HG03342 (cell line): ENCODE data around the gene BLOC1S3.

ENCODE experiments used
- ATAC-seq: cut with Tn5 transposase; IDR thresholded peaks from one replicate; pipeline ENCODE4 v1.9.1; 2021; ENCODE audit warnings: mild to moderate bottlenecking, moderate library complexity; ENCODE audit not compliant: unreplicated experiment

BLOC1S3 gene

DNA sequence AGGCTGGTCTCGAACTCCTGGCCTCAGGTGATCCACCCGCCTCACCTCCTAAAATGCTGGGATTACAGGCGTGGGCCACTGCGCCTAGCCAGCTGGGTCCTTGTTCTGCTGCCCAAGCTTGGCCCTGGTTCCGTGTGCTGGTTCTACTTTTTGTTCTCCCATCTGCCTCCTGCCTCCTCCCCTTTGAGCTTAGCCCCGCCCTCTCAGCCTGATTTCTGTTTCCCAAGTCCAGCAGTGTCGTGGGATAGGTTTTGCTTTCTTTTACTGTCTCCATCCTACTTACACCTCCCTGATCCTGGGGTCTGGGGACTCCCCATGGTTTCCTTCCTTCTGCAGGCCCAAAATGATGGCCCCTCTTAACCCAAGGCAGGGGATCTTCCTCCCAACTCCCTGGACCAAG, 2.4 kb downstream of the BLOC1S3 start:
- no peak for ATAC-seq

DNA sequence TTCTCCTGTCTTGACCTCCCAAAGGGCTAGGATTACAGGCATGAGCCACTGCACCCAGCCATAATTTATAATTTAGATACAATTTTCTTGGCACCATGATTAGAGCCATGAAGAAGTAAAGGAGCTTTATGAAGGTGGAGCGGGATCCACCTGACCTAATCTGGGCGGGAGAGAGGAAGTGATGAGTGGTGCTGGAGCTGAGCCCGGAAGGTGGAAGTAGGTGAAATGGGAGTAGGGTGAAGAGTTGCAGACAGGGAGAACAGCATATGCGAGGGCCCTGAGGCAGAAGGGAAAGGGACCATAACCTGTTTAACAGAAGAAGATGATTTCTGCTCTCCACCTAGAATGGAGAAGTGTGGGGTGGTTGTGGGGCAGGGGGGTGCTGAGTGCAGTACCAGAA, 4.2 kb downstream of the BLOC1S3 start:
- ATAC-seq = no peak

DNA sequence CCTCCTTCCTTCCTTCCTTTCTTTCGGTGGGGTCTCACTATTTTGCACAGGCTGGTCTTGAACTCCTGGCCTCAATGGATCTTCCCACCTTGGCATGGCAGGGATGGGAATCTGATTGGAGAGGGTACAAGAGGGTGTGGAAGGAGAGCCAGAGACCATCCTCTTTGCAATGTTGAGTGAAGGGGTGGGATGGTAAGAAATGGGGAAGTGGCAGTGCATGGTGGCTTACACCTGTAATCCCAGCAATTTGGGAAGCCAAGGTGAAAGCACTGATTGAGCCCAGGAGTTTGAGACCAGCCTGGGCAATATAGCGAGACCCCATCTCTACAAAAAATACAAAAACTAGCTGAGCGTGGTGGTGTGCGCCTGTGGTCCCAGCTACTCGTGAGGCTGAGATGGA, 5.5 kb downstream of the BLOC1S3 start:
- ATAC-seq = no peak

DNA sequence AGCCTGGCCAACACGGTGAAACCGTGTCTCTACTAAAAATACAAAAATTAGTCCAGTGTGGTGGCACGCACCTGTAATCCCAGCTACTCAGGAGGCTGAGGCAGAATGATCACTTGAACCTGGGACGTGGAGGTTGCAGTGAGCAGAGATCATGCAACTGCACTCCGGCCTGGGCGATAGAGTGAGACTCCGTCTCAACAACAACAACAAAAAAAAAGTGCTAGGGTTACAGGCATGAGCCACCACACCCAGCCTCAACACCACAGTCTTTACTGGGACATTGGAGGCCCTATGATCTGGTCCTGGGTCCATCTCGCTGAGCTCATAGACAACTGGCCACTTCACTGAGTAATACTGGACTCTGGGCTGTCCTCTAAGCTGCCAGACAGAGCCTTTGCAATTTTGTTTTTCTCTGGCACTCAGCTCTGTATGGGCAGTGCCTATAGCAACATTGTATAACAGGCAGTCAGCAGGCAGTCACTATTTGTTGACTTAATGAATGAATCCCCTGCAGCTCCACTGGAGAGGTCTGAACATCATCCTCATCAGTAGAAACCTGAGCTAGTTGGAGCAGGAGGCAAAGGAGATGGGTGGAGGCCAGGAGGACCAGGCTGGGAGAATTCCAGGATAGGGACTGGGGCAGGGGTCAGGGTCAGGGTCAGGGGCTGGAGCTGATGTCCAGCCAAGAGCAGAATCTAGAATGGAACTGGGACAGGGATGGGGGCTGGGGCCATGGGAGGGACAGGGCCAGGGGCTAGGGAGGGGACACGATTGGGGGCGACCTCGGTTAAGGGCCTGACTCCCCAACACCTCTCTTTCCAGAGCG, 8.1 kb downstream of the BLOC1S3 start:
- ATAC-seq = no peak

DNA sequence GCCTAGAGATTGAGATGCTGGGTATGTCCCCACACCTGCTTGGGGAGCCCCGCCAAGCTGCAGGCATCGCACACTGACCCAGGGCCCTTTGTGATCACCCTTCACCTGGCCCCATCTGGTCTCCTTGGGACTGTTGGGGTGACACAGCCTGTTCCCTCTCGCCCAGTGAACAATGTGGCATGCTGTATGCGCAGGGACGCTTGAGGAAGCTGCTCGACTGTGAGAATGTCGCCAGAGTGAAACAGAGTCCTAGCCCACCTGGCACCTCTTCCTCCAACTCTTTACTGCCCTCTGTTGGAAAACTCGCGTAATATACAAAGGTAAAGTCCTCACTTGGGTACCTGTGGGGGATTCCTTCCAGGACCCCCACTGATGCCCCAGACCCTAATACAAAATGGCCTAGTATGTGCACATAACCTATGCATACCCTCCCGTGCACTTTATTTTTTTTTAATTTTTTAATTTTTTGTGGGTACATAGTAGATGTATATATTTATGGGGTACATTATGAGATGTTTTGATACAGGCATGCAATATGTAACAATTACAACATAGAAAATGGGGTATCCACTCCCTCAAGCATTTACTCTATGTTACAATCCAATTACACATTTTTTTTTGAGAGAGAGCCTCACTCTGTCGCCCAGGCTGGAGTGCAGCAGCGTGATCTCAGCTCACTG, 9.0 kb downstream of the BLOC1S3 start:
- no peak for ATAC-seq

DNA sequence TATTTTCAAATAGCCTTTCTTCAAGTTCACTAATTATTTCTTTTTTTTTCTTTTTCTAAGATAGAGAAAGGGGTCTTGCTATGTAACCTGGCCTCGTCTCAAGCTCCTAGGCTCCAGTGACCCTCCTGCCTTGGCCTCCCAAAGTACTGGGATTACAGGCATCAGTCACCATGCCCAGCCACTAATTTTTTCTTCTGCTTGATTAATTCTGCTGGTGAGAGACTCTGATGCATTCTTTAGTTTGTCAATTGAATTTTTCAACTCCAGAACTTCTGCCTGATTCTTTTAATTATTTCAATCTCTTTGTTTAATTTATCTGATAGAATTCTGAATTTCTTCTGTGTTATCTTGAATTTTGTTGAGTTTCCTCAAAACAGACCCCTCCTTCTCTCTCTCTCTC, 11.4 kb downstream of the BLOC1S3 start:
- ATAC-seq = no peak

DNA sequence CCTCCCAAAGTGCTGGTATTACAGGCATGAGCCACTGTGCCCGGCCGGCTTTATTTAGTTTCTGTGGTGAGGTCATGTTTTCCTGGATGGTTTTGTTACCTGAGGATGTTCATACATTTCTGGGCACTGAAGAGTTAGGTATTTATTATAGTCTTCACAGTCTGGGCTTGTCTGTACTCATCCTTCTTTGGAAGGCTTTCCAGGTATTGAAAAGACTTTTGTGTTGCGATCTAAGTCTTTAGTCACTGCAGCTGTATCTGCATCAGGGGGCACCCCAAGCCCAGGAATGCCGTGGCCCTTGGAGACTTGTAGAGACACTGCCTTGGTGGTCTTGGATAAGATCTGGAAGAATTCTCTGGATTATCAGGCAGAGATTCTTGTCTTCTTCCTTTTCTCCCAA, 12.8 kb downstream of the BLOC1S3 start:
- no peak for ATAC-seq

DNA sequence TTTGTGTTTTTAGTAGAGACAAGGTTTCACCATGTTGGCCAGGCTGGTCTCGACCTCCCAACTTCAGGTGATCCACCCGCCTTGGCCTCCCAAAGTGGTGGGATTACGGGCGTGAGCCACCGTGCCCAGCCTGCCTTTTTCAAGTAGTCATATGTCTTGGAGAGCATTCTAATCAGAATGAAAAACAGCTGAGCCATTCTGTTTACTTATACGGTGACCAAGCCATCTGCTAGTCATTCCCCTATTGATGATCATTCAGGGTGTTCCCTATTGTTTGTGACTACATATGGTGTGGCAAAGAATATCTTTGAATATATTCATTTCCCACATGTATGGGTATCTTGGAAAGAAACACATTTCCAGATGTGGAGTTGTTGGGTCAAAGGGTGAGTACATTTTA, 17.2 kb downstream of the BLOC1S3 start:
- no peak for ATAC-seq

DNA sequence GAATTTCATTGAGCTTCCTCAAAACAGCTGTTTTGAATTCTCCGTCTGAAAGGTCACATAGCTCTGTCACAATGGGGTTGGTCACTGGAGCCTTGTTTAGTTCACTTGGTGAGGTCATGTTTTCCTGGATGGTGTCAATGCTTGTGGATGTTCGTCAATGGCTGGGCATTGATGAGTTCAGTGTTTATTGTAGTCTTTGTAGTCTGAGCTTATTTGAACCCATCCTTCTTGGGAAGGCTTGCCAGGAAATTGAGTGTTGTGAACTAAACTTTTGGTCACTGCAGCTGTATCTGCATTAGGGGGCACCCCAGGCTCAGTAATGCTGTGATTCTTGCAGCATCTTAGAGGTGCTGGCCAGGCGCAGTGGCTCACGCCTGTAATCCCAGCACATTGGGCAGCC, 22.0 kb downstream of the BLOC1S3 start:
- ATAC-seq = no peak

DNA sequence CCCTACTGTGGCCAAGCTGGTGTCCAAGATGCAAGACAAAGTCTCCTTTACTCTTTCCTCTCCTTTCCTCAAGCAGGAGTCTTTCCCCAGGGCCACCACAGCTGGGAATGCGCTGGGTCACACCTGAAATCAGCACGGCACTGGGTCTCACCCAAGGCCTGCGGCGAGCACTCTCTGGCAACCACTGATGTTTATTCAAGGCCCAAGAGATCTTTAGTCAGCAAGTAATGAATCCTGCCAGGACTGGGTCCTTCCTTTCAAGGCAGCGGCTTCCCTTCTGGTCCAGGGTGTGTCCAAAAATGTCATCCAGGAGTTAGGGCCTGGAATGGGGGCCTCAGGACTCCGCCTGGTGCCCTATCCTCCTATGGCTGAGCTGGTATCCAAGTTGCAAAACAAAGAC, 24.1 kb downstream of the BLOC1S3 start:
- no peak for ATAC-seq

DNA sequence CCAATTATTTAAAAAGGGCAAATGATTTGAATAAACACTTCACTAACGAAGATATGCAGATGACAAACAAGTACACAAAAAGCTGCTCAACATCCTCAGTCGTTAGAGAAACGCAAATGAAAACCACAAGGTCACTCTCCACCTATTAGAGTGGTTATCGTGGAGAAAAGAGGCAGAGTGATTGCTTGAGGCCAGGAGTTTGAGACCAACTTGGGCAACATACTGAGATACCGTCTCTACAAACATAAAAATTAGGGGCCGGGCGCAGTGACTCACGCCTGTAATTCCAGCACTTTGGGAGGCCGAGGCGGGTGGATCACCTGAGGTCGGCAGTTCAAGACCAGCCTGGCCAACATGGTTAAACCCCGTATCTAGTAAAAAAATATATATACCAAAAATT, 27.2 kb downstream of the BLOC1S3 start:
- ATAC-seq = no peak

DNA sequence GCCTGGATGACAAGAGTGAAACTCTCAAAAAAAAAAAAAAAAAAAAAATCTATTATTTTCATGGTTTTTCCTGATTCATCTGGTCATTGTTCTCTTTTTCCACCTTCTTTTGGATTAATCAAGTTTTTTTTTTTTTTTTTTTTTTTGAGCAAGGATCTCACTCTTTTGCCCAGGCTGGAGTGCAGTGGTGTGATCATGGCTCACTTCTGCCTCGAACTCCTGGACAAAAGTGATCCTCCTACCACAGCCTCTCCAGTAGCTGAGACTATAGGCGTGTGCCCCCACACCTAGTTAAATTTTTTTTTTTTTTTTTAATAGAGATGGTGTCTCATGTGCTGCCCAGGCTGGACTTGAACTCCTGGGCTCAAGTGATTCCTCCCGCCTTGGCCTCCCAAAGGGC, 27.7 kb downstream of the BLOC1S3 start:
- no peak for ATAC-seq

DNA sequence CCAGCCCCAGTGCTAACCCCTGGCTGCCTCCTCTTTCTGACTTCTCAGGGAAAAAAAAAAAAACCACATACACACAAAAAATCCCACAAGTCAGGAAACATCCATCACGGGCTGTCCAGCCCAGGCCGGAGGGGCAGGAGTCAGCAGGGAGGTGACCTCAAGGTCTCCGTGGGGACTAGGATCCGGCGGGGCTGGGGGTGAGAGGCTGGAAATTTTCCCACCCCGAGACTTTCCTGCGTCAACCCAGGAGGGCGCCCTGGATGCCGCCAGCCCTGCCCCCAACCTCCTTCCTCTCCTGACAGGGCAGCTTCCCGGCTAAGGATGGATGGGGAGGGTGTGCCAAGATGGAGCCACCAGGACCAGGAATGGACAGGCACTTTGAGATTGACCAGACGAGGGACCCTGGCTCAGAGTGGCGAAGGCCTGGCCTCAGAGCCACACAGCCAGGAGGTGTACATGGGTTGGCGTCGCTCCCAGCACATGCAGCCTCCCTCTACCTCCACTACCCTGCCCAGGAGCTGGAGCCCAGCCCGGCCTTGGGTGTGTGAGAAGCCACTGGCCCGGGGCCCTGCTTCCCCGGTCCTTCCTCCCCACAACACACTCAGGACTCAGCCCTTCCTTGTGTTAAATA, 33.3 kb downstream of the BLOC1S3 start:
- ATAC-seq = no peak

DNA sequence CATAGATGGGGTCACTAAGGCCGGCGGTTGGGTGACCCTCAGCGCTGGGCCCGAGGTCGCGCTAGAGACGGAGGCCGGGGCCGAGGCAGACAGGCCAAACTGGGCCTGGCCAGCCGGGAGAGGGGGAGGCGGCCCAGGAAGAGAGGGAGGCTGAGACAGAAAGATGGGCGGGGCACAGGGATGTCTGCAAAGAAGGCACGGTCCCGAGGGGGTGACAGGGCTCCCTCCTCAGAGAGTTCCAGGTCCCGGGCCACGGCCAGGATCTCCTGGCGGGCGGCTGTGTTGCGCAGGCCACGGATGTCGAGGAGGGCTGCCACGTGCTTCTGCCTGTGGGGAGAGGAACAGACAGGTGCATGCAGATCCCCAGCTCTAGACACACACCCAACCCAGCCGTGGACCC, 34.4 kb downstream of the BLOC1S3 start:
- ATAC-seq = no peak

DNA sequence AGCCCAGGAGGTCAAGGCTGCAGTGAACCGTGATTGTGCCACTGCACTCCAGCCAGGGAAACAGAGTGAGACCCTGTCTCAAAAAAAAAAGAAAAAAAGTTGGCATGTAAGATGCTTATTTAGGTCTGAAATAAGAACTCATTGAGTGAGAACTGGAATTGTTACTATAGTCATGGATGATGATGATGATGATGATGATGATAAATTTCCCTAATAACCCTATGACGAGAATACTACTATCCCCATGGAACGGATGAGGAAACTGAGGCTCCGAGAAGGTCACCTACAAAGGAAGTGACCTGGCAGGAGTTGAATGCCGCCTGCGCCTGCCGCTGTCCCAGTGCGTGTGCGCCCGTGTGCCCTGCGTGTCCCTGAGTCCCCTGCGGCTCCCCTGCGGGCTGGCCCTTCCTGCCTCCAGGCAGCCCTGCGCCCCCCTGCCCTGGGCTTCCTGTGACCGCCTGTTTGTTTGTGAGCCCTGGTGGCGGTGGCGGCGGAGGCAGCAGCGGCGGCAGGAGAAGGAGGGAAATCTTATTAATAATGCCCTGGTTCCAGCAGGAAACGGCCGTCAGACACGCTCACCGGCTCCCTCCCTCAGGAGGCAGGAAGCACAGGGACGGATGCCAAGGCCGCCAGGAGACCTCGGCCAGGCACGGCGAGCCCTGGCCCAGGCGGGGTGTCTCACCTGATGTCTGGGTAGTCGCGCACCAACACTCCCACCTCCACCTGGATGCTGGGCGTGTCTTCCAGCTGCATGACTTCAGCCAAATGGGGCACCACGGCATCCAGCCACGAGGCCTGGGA, 37.0 kb downstream of the BLOC1S3 start:
- no peak for ATAC-seq

DNA sequence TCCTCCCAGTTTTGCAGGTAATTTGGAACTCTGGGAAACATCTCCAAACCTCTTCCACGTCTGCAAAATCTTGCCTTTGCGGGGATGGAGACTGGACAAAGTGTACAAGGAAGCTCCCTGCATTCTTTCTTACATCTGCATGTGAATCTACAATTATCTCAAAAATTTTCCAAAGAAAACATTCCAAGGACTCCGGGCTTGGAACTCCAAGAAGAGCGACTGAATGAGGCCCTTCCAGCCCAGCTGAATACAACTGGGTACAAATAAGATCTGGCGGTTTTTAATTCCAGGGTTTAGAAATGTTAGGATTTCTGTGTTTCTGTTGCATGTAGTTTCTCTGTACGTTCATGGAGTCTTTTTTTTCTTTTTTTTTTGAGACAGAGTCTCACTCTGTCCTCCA, 38.1 kb downstream of the BLOC1S3 start:
- ATAC-seq = no peak

DNA sequence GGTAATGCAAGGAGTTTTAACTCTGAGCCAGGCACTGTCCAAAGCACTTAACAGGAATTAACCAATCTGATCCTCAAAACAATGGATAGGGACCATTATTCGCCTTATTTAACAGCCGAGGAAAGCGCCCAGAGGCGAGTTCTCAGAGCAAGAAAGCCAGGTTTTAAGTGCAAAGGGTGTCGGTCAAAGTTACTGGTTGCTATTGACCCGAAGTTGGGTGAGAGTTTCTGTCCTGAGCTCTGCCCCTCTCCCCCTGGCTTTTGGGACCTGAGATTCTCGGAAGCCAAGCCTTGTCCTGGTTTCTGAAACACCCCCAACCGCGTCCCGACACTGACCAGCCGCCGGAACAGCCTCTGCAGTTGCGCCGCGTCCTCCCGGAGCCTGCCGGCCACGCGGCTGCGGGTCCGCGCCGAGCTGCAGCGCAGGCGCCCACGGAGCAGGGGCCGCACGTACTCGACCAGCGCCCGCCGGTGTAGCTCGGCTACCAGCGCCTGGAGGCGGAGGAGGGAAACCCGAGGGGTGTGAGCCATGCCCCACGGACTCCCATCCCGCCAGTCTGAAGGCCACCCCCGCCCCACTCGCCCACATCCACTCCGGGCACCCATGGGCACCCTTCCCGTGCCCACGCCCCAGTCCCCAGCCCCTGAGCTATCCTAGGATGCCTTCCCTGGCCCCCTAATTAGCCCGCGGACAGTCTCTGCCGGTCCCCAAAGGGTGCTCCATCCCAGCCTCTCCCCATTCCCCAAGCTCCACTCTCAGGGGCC, 38.8 kb downstream of the BLOC1S3 start:
- no peak for ATAC-seq

DNA sequence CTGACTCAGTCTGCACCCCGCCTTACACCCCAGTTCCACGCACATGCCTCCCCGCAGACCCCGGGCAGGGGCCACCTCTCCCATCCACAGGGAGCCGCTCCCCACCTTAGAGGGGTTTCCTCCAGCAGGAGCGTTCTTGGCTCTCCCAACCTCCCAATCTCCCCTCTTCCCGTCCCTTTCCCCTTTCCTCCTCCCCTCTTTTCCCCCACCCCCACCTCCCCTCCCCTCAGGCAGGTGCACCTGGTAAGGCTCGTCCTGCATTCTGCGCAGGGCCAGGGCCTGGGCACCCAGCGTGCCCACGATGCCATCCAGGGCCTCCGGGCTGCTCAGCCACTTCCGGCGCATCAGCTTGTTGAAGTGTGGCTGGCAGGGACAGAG, 39.4 kb downstream of the BLOC1S3 start:
- no peak for ATAC-seq

DNA sequence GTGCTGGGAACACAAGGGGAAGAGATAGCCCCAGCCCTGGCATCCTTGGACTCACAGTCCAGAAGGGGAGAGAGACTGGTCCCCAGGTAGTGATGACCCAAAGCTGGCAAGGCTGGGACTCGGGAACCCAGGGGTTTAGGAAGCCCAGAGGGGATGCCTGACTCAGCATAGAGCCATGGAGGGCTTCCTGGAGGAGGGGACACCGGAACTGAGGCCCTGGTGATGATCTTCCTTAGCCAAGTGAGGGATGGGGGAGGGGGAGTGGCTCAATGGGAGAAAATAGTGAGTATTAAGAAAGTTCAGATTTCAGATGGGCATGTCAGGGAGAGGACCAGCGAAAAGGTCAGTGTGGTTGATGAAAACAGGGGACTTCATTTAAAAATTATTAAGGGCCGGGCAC, 39.8 kb downstream of the BLOC1S3 start:
- ATAC-seq = no peak

DNA sequence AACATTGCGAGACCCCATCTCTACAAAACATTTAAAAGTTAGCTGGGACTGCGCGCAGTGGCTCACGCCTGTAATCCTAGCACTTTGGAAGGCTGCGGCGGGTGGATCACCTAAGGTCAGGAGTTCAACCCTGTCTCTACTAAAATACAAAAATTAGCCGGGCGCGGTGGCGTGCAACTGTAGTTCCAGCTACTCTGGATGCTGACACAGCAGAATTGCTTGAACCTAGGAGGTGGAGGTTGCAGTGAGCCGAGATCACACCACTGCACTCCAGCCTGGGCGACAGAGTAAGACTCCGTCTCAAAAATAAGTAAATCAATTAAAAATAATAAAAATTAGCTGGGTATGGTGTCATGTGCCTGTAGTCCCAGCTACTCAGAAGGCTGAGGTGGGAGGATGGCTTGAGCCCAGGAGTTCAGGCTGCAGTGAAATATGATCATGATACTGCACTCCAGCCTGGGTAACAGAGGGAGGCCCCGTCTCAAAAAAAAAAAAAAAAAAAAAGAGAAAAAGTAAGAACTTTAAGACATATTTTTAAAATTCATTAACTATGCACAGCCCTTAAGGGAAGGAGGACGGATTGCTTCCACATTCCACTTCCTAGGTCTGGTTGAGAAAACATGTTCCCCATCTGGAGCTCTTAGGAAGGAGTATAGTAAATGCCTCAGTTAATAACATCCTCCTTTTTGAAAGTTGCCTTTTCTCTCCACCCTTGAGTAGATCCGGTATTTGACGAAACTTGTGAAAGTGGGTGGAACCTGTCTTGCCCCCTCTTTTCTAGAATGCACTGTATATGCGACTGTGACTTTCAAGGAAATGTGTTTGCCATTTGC, 40.5 kb downstream of the BLOC1S3 start:
- no peak for ATAC-seq
